Kidney (tissue), 14 donors: ENCODE results near the gene WLS. TPM values are rescaled to one million over a fixed set of nuclear protein-coding genes. Genes with fewer than 3 reads are reported as not detected.

Experiments used
- DNase-seq, 5 donors: peaks; one replicate each; pipeline ENCODE4 v3.0.0-alpha.2; 2013 to 2020
- FAIRE-seq: peaks from 2 replicates; lab custom pipeline; 2012; peaks lifted over from hg19 to GRCh38; lab: Jason Lieb, UNC
- H3K27ac ChIP-seq, 2 donors: one replicate each; pipeline ENCODE4 v1.7.0; 2013; ENCODE audit warnings: low read depth in 2 of 2, low read length in 2 of 2, inconsistent platforms in 1 of 2
- H3K27me3 ChIP-seq: one replicate; pipeline ENCODE4 v1.7.1; 2013; ENCODE audit warnings: low read length, inconsistent platforms; ENCODE audit not compliant: control insufficient read depth, insufficient read depth
- H3K36me3 ChIP-seq, 3 donors: one replicate each; pipeline versions ENCODE4 v1.7.0 to v1.7.1; 2013; ENCODE audit warnings: low read length in 3 of 3, control low read depth in 1 of 3, inconsistent platforms in 1 of 3; ENCODE audit not compliant: insufficient read depth in 3 of 3, control insufficient read depth in 2 of 3
- H3K4me1 ChIP-seq, 3 donors: one replicate each; pipeline versions ENCODE4 v1.7.0 to v1.7.1; 2013; ENCODE audit warnings: low read length in 3 of 3, inconsistent platforms in 1 of 3, low read depth in 1 of 3; ENCODE audit not compliant: control insufficient read depth in 2 of 3, insufficient read depth in 2 of 3
- H3K4me3 ChIP-seq, 3 donors: one replicate each; pipeline versions ENCODE4 v1.7.0 to v1.8.1; 2013; ENCODE audit warnings: low read length in 3 of 3, control low read depth in 1 of 3, inconsistent platforms in 1 of 3
- H3K9ac ChIP-seq, 3 donors: one replicate each; pipeline versions ENCODE4 v1.7.0 to v1.7.1; 2013; ENCODE audit warnings: low read length in 3 of 3, control low read depth in 1 of 3, inconsistent platforms in 1 of 3
- H3K9me3 ChIP-seq, 3 donors: one replicate each; pipeline versions ENCODE4 v1.7.0 to v1.7.1; 2013; ENCODE audit warnings: low read length in 3 of 3, control low read depth in 1 of 3, inconsistent platforms in 1 of 3; ENCODE audit not compliant: control insufficient read depth in 2 of 3, insufficient read depth in 1 of 3
- intact Hi-C: fragments of 100-400 bp; cut with DNase I; formaldehyde crosslinking; loops from one replicate; pipeline ENCODE4 v1.11.1; 2022
- polyA plus RNA-seq: library from polyadenylated mRNA; stranded (reverse); fragments of 350-450 nt; fragmentation: Illumina TruSeq; extraction: RNeasy Lipid Tissue Mini Kit (QIAGEN cat#74804); gene quantifications from one replicate; pipeline ENCODE4 v1.2.3, GENCODE V29; 2014; ENCODE audit warnings: low read depth, low replicate concordance; ENCODE audit not compliant: insufficient read depth
- total RNA-seq: library from RNA; stranded (reverse); fragmentation: NEBNext Ultra II Directional; extraction: Animal tissue kit (Norgen Biotek cat#: 25700); gene quantifications from one replicate; pipeline ENCODE4 v1.2.1, GENCODE V29; 2021
- TF ChIP-seq, protein P1 (sequence below): IDR thresholded peaks from 3 replicates; pipeline ENCODE4 v1.5.1; 2012; ENCODE audit warnings: mild to moderate bottlenecking, moderate library complexity, borderline replicate concordance; ENCODE audit not compliant: insufficient read depth; ENCODE audit errors: extremely low read depth
- donor health status: control.
- donor health status: control.
- donor health status: control.
- donor health status: control.
- donor health status: control.
- donor health status: DM: yes; HTN: yes; CAD: no.
- donor health status: Normal renal cell carcinoma (clear cell type).

The WLS gene
- total and polyA plus RNA-seq, 2 donors from 2014 or later = 92.3 to 147 TPM

GRCh38 chr1:68221001-68221979 is 11.0 kb downstream of the WLS start:
- TF ChIP-seq, protein P1, sequence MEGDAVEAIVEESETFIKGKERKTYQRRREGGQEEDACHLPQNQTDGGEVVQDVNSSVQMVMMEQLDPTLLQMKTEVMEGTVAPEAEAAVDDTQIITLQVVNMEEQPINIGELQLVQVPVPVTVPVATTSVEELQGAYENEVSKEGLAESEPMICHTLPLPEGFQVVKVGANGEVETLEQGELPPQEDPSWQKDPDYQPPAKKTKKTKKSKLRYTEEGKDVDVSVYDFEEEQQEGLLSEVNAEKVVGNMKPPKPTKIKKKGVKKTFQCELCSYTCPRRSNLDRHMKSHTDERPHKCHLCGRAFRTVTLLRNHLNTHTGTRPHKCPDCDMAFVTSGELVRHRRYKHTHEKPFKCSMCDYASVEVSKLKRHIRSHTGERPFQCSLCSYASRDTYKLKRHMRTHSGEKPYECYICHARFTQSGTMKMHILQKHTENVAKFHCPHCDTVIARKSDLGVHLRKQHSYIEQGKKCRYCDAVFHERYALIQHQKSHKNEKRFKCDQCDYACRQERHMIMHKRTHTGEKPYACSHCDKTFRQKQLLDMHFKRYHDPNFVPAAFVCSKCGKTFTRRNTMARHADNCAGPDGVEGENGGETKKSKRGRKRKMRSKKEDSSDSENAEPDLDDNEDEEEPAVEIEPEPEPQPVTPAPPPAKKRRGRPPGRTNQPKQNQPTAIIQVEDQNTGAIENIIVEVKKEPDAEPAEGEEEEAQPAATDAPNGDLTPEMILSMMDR = no peak
- no peak for DNase-seq
- peaks cover 2 to 9% (median 3%) of the 10 kb centered on the region in 3 donors for H3K4me1 ChIP-seq
- intact Hi-C loops = no loop called here
- no peaks in the 10 kb centered on the region for H3K36me3 ChIP-seq
- no peaks in the 10 kb centered on the region for H3K9me3 ChIP-seq
- H3K4me3 ChIP-seq = no peak overlapping the region
- no peak overlapping the region for H3K9ac ChIP-seq
- no peaks in the 10 kb centered on the region for H3K27me3 ChIP-seq
- no peak for FAIRE-seq
- H3K27ac ChIP-seq = no peak overlapping the region

- TF ChIP-seq, protein P1 = no peak
- intact Hi-C loops = no loop called here
- DNase-seq (no peak), FAIRE-seq (no peak)
- H3K27me3 ChIP-seq = no peaks in the 10 kb centered on the region
- H3K27ac ChIP-seq = no peak overlapping the region
- H3K36me3 ChIP-seq = no peaks in the 10 kb centered on the region
- H3K4me3 ChIP-seq = no peak overlapping the region
- H3K4me1 ChIP-seq = peaks cover 2 to 9% (median 3%) of the 10 kb centered on the region in 3 donors
- no peak overlapping the region for H3K9ac ChIP-seq
- H3K9me3 ChIP-seq = no peaks in the 10 kb centered on the region
Measured at GRCh38 chr1:68220420-68220819, 11.9 kb downstream of the WLS start.

- no peaks in the 10 kb centered on the region for H3K27me3 ChIP-seq
- H3K4me3 ChIP-seq = no peak overlapping the region
- H3K36me3 ChIP-seq = no peaks in the 10 kb centered on the region
- no peak overlapping the region for H3K27ac ChIP-seq
- TF ChIP-seq, protein P1 = no peak
- no peak for DNase-seq
- intact Hi-C loops = no loop called here
- H3K4me1 ChIP-seq = peaks cover 2 to 16% (median 7%) of the 10 kb centered on the region in 3 donors
- H3K9me3 ChIP-seq = no peaks in the 10 kb centered on the region
- no peak overlapping the region for H3K9ac ChIP-seq
- no peak for FAIRE-seq
Measured at GRCh38 chr1:68218490-68218889, 13.8 kb downstream of the WLS start.
